Measurements from ENCODE around the gene SOCS1. TPM values are rescaled to one million over a fixed set of nuclear protein-coding genes. Genes with fewer than 3 reads are reported as not detected.

The SOCS1 gene
- total and polyA plus RNA-seq, 9 of the 15 experiments (the other 6 are each of a cell fraction or from before 2014, with no cell fraction given) = 0.04 to 7.5 (median 2.3) TPM

DNA sequence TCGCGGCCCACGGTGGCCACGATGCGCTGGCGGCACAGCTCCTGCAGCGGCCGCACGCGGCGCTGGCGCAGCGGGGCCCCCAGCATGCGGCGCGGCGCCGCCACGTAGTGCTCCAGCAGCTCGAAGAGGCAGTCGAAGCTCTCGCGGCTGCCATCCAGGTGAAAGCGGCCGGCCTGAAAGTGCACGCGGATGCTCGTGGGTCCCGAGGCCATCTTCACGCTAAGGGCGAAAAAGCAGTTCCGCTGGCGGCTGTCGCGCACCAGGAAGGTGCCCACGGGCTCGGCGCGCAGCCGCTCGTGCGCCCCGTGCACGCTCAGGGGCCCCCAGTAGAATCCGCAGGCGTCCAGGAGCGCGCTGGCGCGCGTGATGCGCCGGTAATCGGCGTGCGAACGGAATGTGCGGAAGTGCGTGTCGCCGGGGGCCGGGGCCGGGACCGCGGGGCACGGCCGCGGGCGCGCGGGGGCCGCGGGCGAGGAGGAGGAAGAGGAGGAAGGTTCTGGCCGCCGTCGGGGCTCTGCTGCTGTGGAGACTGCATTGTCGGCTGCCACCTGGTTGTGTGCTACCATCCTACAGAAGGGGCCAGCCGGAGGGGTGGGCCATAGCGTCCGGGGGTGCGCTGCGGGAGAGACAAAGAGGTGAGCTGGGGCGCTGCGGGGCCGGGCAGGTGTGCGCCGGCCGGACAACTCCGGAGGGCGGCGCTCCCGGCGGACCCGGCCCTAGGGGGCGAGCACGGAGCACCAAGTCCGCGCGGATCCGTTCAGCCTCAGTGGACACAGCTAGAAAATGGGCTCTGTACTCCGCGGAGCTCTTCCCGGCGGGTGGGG lies 879 bp downstream of the SOCS1 start (continued):
- TF ChIP-seq ATF2 (CRISPR knock-in tag; IDR thresholded peaks at IDR 0.05) (peak; percentile 92), ZNF785 (CRISPR knock-in tag; IDR thresholded peaks at IDR 0.05) (no peak), FIP1L1 (IDR thresholded peaks at IDR 0.05; ENCODE audit: low read depth, low read length, poor library complexity, severe bottlenecking) (peak; percentile 53), ZBED1 (IDR thresholded peaks at IDR 0.05) (no peak), TFAM (CRISPR knock-in tag; conservative IDR thresholded peaks at IDR 0.05) (no peak), KLF6 (CRISPR knock-in tag; IDR thresholded peaks at IDR 0.05; ENCODE audit: borderline replicate concordance) (no peak), GABPB2 (CRISPR knock-in tag; conservative IDR thresholded peaks at IDR 0.05) (no peak), NFE2L1 (tag; IDR thresholded peaks at IDR 0.05; ENCODE audit: borderline replicate concordance, low read depth) (no peak), CGGBP1 (CRISPR knock-in tag; IDR thresholded peaks at IDR 0.05) (no peak), ZNF449 (CRISPR knock-in tag; IDR thresholded peaks at IDR 0.05) (no peak), ZKSCAN8 (CRISPR knock-in tag; IDR thresholded peaks at IDR 0.05) (no peak), NUFIP1 (IDR thresholded peaks at IDR 0.05; ENCODE audit: partially characterized antibody) (no peak), ZNF384 (IDR thresholded peaks at IDR 0.05; ENCODE audit: low read depth, low read length) (no peak), HCFC1 (IDR thresholded peaks at IDR 0.05; ENCODE audit: low read depth, low read length) (no peak; the same call in 1 of the 2 replicates)
- TF ChIP-seq, protein P1, sequence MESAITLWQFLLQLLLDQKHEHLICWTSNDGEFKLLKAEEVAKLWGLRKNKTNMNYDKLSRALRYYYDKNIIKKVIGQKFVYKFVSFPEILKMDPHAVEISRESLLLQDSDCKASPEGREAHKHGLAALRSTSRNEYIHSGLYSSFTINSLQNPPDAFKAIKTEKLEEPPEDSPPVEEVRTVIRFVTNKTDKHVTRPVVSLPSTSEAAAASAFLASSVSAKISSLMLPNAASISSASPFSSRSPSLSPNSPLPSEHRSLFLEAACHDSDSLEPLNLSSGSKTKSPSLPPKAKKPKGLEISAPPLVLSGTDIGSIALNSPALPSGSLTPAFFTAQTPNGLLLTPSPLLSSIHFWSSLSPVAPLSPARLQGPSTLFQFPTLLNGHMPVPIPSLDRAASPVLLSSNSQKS (CRISPR knock-in tag; IDR thresholded peaks at IDR 0.05) = no peak
- TF ChIP-seq, protein P2, sequence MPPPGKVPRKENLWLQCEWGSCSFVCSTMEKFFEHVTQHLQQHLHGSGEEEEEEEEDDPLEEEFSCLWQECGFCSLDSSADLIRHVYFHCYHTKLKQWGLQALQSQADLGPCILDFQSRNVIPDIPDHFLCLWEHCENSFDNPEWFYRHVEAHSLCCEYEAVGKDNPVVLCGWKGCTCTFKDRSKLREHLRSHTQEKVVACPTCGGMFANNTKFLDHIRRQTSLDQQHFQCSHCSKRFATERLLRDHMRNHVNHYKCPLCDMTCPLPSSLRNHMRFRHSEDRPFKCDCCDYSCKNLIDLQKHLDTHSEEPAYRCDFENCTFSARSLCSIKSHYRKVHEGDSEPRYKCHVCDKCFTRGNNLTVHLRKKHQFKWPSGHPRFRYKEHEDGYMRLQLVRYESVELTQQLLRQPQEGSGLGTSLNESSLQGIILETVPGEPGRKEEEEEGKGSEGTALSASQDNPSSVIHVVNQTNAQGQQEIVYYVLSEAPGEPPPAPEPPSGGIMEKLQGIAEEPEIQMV (tag; conservative IDR thresholded peaks at IDR 0.05; ENCODE audit: low read depth) = no peak
- TF ChIP-seq, protein P3, sequence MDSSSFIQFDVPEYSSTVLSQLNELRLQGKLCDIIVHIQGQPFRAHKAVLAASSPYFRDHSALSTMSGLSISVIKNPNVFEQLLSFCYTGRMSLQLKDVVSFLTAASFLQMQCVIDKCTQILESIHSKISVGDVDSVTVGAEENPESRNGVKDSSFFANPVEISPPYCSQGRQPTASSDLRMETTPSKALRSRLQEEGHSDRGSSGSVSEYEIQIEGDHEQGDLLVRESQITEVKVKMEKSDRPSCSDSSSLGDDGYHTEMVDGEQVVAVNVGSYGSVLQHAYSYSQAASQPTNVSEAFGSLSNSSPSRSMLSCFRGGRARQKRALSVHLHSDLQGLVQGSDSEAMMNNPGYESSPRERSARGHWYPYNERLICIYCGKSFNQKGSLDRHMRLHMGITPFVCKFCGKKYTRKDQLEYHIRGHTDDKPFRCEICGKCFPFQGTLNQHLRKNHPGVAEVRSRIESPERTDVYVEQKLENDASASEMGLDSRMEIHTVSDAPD (CRISPR knock-in tag; IDR thresholded peaks at IDR 0.05) = peak; percentile 66; the same call in 1 of the 2 replicates
- TF ChIP-seq, protein P4, sequence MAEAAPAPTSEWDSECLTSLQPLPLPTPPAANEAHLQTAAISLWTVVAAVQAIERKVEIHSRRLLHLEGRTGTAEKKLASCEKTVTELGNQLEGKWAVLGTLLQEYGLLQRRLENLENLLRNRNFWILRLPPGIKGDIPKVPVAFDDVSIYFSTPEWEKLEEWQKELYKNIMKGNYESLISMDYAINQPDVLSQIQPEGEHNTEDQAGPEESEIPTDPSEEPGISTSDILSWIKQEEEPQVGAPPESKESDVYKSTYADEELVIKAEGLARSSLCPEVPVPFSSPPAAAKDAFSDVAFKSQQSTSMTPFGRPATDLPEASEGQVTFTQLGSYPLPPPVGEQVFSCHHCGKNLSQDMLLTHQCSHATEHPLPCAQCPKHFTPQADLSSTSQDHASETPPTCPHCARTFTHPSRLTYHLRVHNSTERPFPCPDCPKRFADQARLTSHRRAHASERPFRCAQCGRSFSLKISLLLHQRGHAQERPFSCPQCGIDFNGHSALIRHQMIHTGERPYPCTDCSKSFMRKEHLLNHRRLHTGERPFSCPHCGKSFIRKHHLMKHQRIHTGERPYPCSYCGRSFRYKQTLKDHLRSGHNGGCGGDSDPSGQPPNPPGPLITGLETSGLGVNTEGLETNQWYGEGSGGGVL (CRISPR knock-in tag; IDR thresholded peaks at IDR 0.05) = no peak

All from K562 (cell line).